Duodenal mucosa (tissue), 2 donors: ENCODE measurements around the gene MARF1.

Experiments
- H3K27ac ChIP-seq: one replicate; pipeline ENCODE4 v1.7.0; 2013; ENCODE audit warnings: low read depth, low read length
- H3K27me3 ChIP-seq, 2 donors: one replicate each; pipeline ENCODE4 v1.7.0; 2013; ENCODE audit warnings: low read length in 2 of 2, control low read depth in 1 of 2; ENCODE audit not compliant: insufficient read depth in 2 of 2, control insufficient read depth in 1 of 2
- H3K36me3 ChIP-seq, 2 donors: one replicate each; pipeline ENCODE4 v1.7.0; 2013; ENCODE audit warnings: low read length in 2 of 2, control low read depth in 1 of 2; ENCODE audit not compliant: insufficient read depth in 2 of 2, control insufficient read depth in 1 of 2
- H3K4me1 ChIP-seq, 2 donors: one replicate each; pipeline ENCODE4 v1.7.0; 2013; ENCODE audit warnings: low read length in 2 of 2, control low read depth in 1 of 2; ENCODE audit not compliant: insufficient read depth in 2 of 2, control insufficient read depth in 1 of 2
- H3K4me3 ChIP-seq, 2 donors: one replicate each; pipeline ENCODE4 v1.7.0; 2013; ENCODE audit warnings: low read length in 2 of 2, low read depth in 1 of 2
- H3K9ac ChIP-seq, 2 donors: one replicate each; pipeline ENCODE4 v1.7.0; 2013; ENCODE audit warnings: low read length in 2 of 2, low read depth in 1 of 2
- H3K9me3 ChIP-seq, 2 donors: one replicate each; pipeline ENCODE4 v1.7.0; 2013; ENCODE audit warnings: low read length in 2 of 2, control low read depth in 1 of 2; ENCODE audit not compliant: control insufficient read depth in 1 of 2

The MARF1 gene

GRCh38 chr16:15602285-15603044 lies 40.5 kb downstream of the MARF1 start:
- no peak overlapping the region for H3K27ac ChIP-seq
- no peak overlapping the region for H3K9ac ChIP-seq
- H3K4me1 ChIP-seq, result peaks cover 3 to 6% of the 10 kb centered on the region in 2 donors
- H3K4me3 ChIP-seq, result no peak overlapping the region
- H3K9me3 ChIP-seq, result no peaks in the 10 kb centered on the region
- H3K27me3 ChIP-seq, result no peaks in the 10 kb centered on the region
- peaks cover 73 to 96% of the 10 kb centered on the region in 2 donors for H3K36me3 ChIP-seq

GRCh38 chr16:15601212-15601879 lies 41.6 kb downstream of the MARF1 start:
- Histone ChIP-seq H3K27me3 (no peaks in the 10 kb centered on the region), H3K36me3 (peaks cover 66 to 92% of the 10 kb centered on the region in 2 donors), H3K4me1 (peaks cover 3 to 6% of the 10 kb centered on the region in 2 donors), H3K9me3 (no peaks in the 10 kb centered on the region), H3K27ac (no peak overlapping the region), H3K4me3 (no peak overlapping the region), H3K9ac (no peak overlapping the region)

GRCh38 chr16:15599303-15600070 lies 43.5 kb downstream of the MARF1 start:
- Histone ChIP-seq H3K27ac (no peak overlapping the region), H3K36me3 (peaks cover 59 to 90% of the 10 kb centered on the region in 2 donors), H3K4me3 (no peak overlapping the region), H3K9me3 (no peaks in the 10 kb centered on the region), H3K27me3 (no peaks in the 10 kb centered on the region), H3K9ac (no peak overlapping the region), H3K4me1 (peaks cover 0 to 8% of the 10 kb centered on the region in 2 donors)

GRCh38 chr16:15598648-15599190 lies 44.2 kb downstream of the MARF1 start:
- Histone ChIP-seq H3K9me3 (no peaks in the 10 kb centered on the region), H3K4me3 (no peak overlapping the region), H3K9ac (no peak overlapping the region), H3K27ac (no peak overlapping the region), H3K4me1 (peaks cover 0 to 8% of the 10 kb centered on the region in 2 donors), H3K27me3 (no peaks in the 10 kb centered on the region), H3K36me3 (peaks cover 51 to 82% of the 10 kb centered on the region in 2 donors)

- peaks cover 50 to 75% of the 10 kb centered on the region in 2 donors for H3K36me3 ChIP-seq
- H3K27me3 ChIP-seq, result no peaks in the 10 kb centered on the region
- H3K9me3 ChIP-seq, result no peaks in the 10 kb centered on the region
- no peak overlapping the region for H3K9ac ChIP-seq
- no peak overlapping the region for H3K27ac ChIP-seq
- peaks cover 0 to 8% of the 10 kb centered on the region in 2 donors for H3K4me1 ChIP-seq
- no peak overlapping the region for H3K4me3 ChIP-seq
Observed at GRCh38 chr16:15597822-15598647, 44.9 kb downstream of the MARF1 start.

GRCh38 chr16:15597135-15597534 lies 45.8 kb downstream of the MARF1 start:
- Histone ChIP-seq H3K9ac (no peak overlapping the region), H3K36me3 (peaks cover 43 to 68% of the 10 kb centered on the region in 2 donors)

GRCh38 chr16:15594711-15595320 lies 48.1 kb downstream of the MARF1 start:
- H3K36me3 ChIP-seq, result peaks cover 21 to 45% of the 10 kb centered on the region in 2 donors
- no peak overlapping the region for H3K4me3 ChIP-seq
- H3K9me3 ChIP-seq, result no peaks in the 10 kb centered on the region
- peaks cover 15 to 23% of the 10 kb centered on the region in 2 donors for H3K4me1 ChIP-seq
- no peak overlapping the region for H3K27ac ChIP-seq
- H3K9ac ChIP-seq, result no peak overlapping the region
- no peaks in the 10 kb centered on the region for H3K27me3 ChIP-seq

More at GRCh38 chr16:15597135-15597534, 45.8 kb downstream of the MARF1 start:
- peaks cover 5 to 13% of the 10 kb centered on the region in 2 donors for H3K4me1 ChIP-seq
- no peak overlapping the region for H3K27ac ChIP-seq
- no peak overlapping the region for H3K4me3 ChIP-seq
- no peaks in the 10 kb centered on the region for H3K27me3 ChIP-seq
- H3K9me3 ChIP-seq, result no peaks in the 10 kb centered on the region

GRCh38 chr16:15593235-15593634 lies 49.7 kb downstream of the MARF1 start:
- H3K9ac ChIP-seq, result no peak overlapping the region
- H3K27me3 ChIP-seq, result no peaks in the 10 kb centered on the region
- peaks cover 18 to 27% of the 10 kb centered on the region in 2 donors for H3K4me1 ChIP-seq
- H3K4me3 ChIP-seq, result no peak overlapping the region
- H3K27ac ChIP-seq, result no peak overlapping the region
- no peaks in the 10 kb centered on the region for H3K9me3 ChIP-seq
- peaks cover 8 to 29% of the 10 kb centered on the region in 2 donors for H3K36me3 ChIP-seq

- peaks cover 18 to 27% of the 10 kb centered on the region in 2 donors for H3K4me1 ChIP-seq
- H3K36me3 ChIP-seq, result peaks cover 9 to 23% of the 10 kb centered on the region in 2 donors
- no peaks in the 10 kb centered on the region for H3K27me3 ChIP-seq
- peak overlapping the region in 1 of 2 donors; percentile 25 for H3K9ac ChIP-seq
- H3K9me3 ChIP-seq, result no peaks in the 10 kb centered on the region
- H3K4me3 ChIP-seq, result no peak overlapping the region
- no peak overlapping the region for H3K27ac ChIP-seq
Observed at GRCh38 chr16:15592324-15592723, 50.6 kb downstream of the MARF1 start.
